GM12872 (cell line): ENCODE data around the gene KCNK7.

Source experiments
- TF ChIP-seq, protein P1 (sequence below): IDR thresholded peaks from 3 replicates; pipeline ENCODE4 v1.5.1; 2011; ENCODE audit warnings: low read depth, mild to moderate bottlenecking, low read length, moderate library complexity; ENCODE audit not compliant: insufficient read depth

KCNK7 gene

DNA sequence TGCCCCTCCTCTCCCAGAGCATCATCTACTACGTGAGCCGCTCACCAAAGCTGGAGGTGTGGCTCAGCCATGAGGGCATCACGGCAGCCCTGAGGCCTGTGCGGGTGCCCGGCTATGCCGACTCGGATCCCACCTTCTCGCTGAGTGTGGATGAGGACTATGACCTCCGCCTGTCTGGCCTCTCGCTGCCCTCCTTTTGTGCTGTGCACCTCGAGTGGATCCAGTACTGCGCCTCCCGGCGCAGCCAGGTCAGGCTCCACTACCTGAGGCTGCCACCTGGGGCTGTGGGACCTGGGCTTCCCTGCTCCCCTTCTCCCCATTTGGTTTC, 38.5 kb upstream of the KCNK7 start:
- TF ChIP-seq, protein P1, sequence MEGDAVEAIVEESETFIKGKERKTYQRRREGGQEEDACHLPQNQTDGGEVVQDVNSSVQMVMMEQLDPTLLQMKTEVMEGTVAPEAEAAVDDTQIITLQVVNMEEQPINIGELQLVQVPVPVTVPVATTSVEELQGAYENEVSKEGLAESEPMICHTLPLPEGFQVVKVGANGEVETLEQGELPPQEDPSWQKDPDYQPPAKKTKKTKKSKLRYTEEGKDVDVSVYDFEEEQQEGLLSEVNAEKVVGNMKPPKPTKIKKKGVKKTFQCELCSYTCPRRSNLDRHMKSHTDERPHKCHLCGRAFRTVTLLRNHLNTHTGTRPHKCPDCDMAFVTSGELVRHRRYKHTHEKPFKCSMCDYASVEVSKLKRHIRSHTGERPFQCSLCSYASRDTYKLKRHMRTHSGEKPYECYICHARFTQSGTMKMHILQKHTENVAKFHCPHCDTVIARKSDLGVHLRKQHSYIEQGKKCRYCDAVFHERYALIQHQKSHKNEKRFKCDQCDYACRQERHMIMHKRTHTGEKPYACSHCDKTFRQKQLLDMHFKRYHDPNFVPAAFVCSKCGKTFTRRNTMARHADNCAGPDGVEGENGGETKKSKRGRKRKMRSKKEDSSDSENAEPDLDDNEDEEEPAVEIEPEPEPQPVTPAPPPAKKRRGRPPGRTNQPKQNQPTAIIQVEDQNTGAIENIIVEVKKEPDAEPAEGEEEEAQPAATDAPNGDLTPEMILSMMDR: no peak

- TF ChIP-seq, protein P1: no peak
These were observed 37.9 kb upstream of the KCNK7 start for GRCh38 chr11:65633390-65634108.

- TF ChIP-seq, protein P1: no peak
These were observed 34.6 kb upstream of the KCNK7 start for GRCh38 chr11:65630215-65630614.

DNA sequence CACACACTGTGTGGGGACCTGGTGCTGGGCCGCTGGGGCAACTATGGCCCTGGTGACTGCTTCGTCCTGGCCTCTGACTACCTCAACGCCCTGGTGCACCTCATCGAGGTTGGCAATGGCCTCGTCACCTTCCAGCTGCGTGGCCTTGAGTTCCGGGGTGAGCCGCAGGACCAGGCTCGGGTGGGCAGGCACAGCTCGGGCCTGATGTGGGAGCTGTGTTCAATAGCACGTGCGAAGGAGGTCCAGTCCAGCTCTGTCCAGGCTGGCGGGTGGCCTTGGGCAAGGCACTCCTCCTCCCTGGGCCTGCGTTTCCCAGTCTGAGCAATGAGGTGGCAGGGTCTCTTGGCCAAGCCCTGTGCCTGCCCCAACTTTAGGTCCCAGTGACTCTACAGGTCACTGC, 34.0 kb upstream of the KCNK7 start:
- TF ChIP-seq, protein P1: no peak

DNA sequence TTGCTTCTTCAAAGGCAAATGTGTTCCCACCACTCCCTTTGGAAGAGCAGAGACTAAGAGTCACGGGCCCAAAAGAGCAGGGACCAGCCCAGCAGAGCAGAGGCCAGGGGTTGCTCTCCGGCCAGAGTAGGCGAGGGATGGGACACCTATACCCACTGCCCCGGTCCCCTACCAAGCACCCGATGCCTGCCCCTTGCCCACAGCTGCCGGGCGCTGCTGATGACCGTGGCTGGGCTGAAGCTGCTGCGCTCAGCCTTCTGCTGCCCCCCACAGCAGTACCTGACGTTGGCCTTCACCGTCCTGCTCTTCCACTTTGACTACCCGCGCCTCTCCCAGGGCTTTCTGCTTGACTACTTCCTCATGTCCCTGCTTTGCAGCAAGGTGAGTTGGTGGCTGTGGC, 31.6 kb upstream of the KCNK7 start:
- TF ChIP-seq, protein P1: no peak

DNA sequence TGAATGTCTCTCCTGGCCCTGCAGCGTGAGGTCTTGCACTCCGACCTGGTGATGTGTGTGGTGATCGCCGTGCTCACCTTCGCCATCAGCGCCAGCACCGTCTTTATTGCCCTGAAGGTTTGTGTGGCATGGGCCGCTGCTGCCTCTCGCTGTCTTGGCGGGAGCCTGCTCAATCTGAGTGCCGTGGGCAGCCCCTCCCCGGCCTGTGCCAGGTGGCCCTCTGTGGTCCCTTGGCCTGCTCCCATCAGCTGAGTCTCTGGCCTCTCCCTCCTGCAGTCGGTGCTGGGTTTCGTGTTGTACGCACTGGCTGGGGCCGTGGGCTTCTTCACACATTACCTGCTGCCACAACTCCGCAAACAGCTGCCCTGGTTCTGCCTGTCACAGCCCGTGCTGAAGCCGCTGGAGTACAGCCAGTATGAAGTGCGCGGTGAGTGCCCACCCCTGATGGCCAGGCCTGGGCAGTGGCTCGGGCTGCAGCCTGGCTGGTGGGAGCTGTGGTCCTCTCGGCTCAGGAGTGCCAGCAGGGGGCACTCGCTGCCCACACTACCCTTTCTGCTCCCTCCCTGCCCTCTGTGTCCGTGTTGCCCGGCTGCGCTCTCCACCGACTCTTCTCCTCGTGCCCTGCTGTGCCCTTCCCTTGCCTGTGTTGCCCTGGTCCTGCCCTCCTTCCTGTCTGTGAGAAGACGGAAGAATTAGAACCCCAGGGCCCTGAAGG, 30.2 kb upstream of the KCNK7 start:
- TF ChIP-seq, protein P1: peak; percentile 92

DNA sequence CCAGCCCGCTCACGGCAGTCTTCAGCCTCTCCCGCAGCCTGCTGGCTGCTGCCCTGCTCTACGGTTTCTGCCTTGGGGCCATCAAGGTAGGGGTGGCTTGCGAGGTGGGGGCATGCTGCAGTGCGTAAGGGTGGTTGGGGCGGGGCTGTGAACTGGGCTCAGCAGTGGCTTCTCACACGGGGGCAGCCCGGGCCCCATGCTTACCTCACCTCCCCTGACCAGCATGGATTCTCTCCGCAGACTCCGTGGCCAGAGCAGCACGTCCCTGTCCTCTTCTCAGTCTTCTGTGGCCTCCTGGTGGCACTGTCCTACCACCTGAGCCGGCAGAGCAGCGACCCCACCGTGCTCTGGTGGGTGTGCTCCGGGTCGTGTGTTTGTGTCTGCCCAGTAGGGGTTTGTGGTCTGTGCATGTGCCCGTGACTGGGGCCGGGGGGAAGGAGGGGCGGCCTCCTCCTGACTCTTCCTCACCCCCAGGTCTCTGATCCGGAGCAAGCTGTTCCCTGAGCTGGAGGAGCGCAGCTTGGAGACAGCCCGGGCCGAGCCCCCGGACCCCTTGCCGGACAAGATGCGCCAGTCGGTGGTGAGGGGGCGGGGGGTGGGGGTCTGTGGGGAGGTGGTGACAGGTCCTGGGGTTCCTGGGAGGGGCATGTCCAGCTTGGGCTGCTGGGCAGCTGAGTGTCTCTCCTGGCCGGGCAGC, 29.5 kb upstream of the KCNK7 start:
- TF ChIP-seq, protein P1: no peak
